ENCODE data around the gene FALEC. TPM values are rescaled to one million over a fixed set of nuclear protein-coding genes. Genes with fewer than 3 reads are reported as not detected.

Gene FALEC
- total and polyA plus RNA-seq, 11 donors: 0.18 to 0.96 (median 0.49) TPM; not detected in 7

GRCh38 chr1:150555971-150556865, 40.7 kb downstream of the FALEC start:
- ATAC-seq (no peak), DNase-seq (no peak)
- WGBS, 4 donors: 75 to 85% (median 79%) methylated on average over 20 to 26 of the region's 26 CpGs
- Histone ChIP-seq H3K4me1 (peaks cover 5 to 60% (median 43%) of the 10 kb centered on the region in 12 donors), H3K27ac (no peak overlapping the region), H3K27me3 (no peaks in the 10 kb centered on the region), H3K36me3 (peaks cover 0 to 29% (median 5%) of the 10 kb centered on the region in 9 donors), H3K4me3 (no peak overlapping the region), H3K9me3 (no peaks in the 10 kb centered on the region)
- TF ChIP-seq, protein P1, sequence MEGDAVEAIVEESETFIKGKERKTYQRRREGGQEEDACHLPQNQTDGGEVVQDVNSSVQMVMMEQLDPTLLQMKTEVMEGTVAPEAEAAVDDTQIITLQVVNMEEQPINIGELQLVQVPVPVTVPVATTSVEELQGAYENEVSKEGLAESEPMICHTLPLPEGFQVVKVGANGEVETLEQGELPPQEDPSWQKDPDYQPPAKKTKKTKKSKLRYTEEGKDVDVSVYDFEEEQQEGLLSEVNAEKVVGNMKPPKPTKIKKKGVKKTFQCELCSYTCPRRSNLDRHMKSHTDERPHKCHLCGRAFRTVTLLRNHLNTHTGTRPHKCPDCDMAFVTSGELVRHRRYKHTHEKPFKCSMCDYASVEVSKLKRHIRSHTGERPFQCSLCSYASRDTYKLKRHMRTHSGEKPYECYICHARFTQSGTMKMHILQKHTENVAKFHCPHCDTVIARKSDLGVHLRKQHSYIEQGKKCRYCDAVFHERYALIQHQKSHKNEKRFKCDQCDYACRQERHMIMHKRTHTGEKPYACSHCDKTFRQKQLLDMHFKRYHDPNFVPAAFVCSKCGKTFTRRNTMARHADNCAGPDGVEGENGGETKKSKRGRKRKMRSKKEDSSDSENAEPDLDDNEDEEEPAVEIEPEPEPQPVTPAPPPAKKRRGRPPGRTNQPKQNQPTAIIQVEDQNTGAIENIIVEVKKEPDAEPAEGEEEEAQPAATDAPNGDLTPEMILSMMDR (IDR thresholded peaks at IDR 0.05): no peak
- TF ChIP-seq POLR2A (IDR thresholded peaks at IDR 0.05): no peak
- intact Hi-C loops (cut with DNase I): loop anchor here in 3 of 10 donors (10.0 kb wide), 1 partner anchor 259 kb away; no protein-coding TSS in a partner anchor

DNA sequence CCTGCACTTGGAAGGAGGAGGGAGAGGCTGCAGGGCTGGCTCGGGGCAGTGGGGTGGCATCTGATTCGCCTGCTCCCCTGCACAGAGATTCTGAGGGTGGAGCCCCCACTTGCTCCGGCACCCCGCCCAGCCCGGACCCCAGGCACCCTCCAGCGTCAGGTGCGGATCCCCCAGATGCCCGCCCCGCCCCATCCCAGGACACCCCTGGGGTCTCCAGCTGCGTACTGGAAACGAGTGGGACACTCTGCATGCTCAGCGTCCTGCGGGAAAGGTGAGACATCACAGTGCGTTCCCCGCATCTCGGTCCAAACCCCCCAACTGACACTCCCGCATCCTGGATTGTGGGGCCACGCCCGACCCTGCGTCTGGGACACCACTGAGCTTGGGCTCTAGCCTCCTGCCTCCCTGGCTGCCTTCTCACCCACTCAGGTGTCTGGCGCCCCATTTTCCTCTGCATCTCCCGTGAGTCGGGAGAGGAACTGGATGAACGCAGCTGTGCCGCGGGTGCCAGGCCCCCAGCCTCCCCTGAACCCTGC, 41.6 kb downstream of the FALEC start:
- DNase-seq: no peak
- Histone ChIP-seq H3K4me1 (peaks cover 5 to 59% (median 36%) of the 10 kb centered on the region in 12 donors), H3K27me3 (no peaks in the 10 kb centered on the region), H3K9me3 (no peaks in the 10 kb centered on the region), H3K36me3 (peaks cover 0 to 29% (median 5%) of the 10 kb centered on the region in 9 donors), H3K27ac (no peak overlapping the region), H3K4me3 (no peak overlapping the region)
- ATAC-seq: no peak
- 87 to 94% (median 91%) methylated on average over 19 to 26 of the region's 26 CpGs for WGBS, 4 donors
- TF ChIP-seq, protein P1 (IDR thresholded peaks at IDR 0.05): no peak
- no peak for TF ChIP-seq POLR2A (IDR thresholded peaks at IDR 0.05)
- intact Hi-C loops (cut with DNase I): loop anchor here in 3 of 10 donors (10.0 kb wide), 1 partner anchor 258 kb away; no protein-coding TSS in a partner anchor

GRCh38 chr1:150557813-150558212, 42.3 kb downstream of the FALEC start:
- H3K27me3 ChIP-seq: no peaks in the 10 kb centered on the region
- no peak overlapping the region for H3K27ac ChIP-seq
- TF ChIP-seq, protein P1 (IDR thresholded peaks at IDR 0.05): no peak
- TF ChIP-seq POLR2A (IDR thresholded peaks at IDR 0.05): no peak
- H3K4me3 ChIP-seq: no peak overlapping the region
- no peaks in the 10 kb centered on the region for H3K9me3 ChIP-seq
- DNase-seq (no peak), ATAC-seq (no peak)
- intact Hi-C loops (cut with DNase I): loop anchor here in 3 of 10 donors (10.0 kb wide), 1 partner anchor 257 kb away; no protein-coding TSS in a partner anchor
- 87 to 90% (median 88%) methylated on average over 13 to 15 of the region's 15 CpGs for WGBS, 4 donors
- peaks cover 0 to 29% (median 5%) of the 10 kb centered on the region in 9 donors for H3K36me3 ChIP-seq
- peaks cover 9 to 59% (median 37%) of the 10 kb centered on the region in 12 donors for H3K4me1 ChIP-seq

DNA sequence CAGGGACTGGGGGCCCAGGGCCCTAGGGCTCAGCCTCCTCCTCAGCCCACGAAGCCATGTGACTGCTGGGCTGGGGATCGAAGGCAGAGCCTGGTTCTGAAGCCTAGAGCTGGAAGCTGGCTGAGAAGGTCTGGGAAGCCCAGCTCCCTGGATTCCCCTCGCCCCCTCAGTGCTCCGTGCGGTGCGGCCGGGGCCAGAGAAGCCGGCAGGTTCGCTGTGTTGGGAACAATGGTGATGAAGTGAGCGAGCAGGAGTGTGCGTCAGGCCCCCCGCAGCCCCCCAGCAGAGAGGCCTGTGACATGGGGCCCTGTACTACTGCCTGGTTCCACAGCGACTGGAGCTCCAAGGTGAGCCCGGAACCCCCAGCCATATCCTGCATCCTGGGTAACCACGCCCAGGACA, 42.8 kb downstream of the FALEC start:
- H3K27ac ChIP-seq: peak overlapping the region in 7 of 12 donors; percentile 99 to 100 (median 100)
- intact Hi-C loops (cut with DNase I): loop anchor here in 3 of 10 donors (10.0 kb wide), 1 partner anchor 256 kb away; no protein-coding TSS in a partner anchor
- DNase-seq (no peak), ATAC-seq (no peak)
- H3K27me3 ChIP-seq: no peaks in the 10 kb centered on the region
- no peaks in the 10 kb centered on the region for H3K9me3 ChIP-seq
- WGBS, 4 donors: 72 to 82% (median 79%) methylated on average over 13 to 15 of the region's 15 CpGs
- H3K4me1 ChIP-seq: peaks cover 13 to 59% (median 38%) of the 10 kb centered on the region in 12 donors
- H3K36me3 ChIP-seq: peaks cover 0 to 29% (median 5%) of the 10 kb centered on the region in 9 donors
- H3K4me3 ChIP-seq: peak overlapping the region in 10 of 12 donors; percentile 3 to 66 (median 31)
- TF ChIP-seq, protein P1 (IDR thresholded peaks at IDR 0.05): no peak
- no peak for TF ChIP-seq POLR2A (IDR thresholded peaks at IDR 0.05)

Measured in heart left ventricle (tissue), 16 donors.